HepG2 (cell line): ENCODE results near the gene ETF1. TPM values are rescaled to one million over a fixed set of nuclear protein-coding genes. Genes with fewer than 3 reads are reported as not detected.

Experiments used
- ATAC-seq: fragments of 200-7000 bp; cut with Tn5 transposase; 3 replicates; pipeline ENCODE4 v1.9.1; 2020; ENCODE audit warnings: mild to moderate bottlenecking, moderate library complexity
- BruUV-seq: library from RNA; stranded (reverse); fragments of 400-500 nt; replicated peaks from 2 replicates; lab custom pipeline; 2021; lab: Mats Ljungman, UMichigan
- CTCF ChIA-PET: fragments of 300-600 bp; formaldehyde crosslinking; extraction: SDS; loops from one replicate; lab custom pipeline; 2021; ENCODE audit warnings: low total read pairs, inconsistent platforms, low intra/inter-chr PET ratio; lab: Yijun Ruan, JAX
- POLR2A ChIA-PET: fragments of 350-600 bp; sonication (Branson Sonifier 250); formaldehyde crosslinking; loops from one replicate; lab custom pipeline; 2020; ENCODE audit warnings: antibody characterized with exemption, inconsistent platforms; lab: Yijun Ruan, JAX
- DNase-seq: peaks from one replicate; pipeline ENCODE4 v3.0.0-alpha.2; 2015; ENCODE audit warnings: low spot score
- FAIRE-seq: peaks from 3 replicates; lab custom pipeline; 2011; peaks lifted over from hg19 to GRCh38; lab: Jason Lieb, UNC
- H2AFZ ChIP-seq: one replicate; pipeline ENCODE4 v1.6.1; 2011; ENCODE audit warnings: low read length, inconsistent platforms
- H3K27ac ChIP-seq: fragments of 300-600 bp; 3 replicates; pipeline ENCODE4 v1.8.0; 2011; ENCODE audit warnings: mixed run types, mild to moderate bottlenecking, mixed read lengths, low read length, inconsistent platforms; ENCODE audit not compliant: insufficient read depth; ENCODE audit errors: extremely low read length
- H3K27me3 ChIP-seq, 2 experiments: fragments of 200-600 bp in 1 of 2; 2 replicates in 1 of 2; 3 replicates in 1 of 2; pipeline versions ENCODE4 v1.6.0 to v1.8.0; 2011; ENCODE audit warnings: low read length in 2 of 2, mild to moderate bottlenecking in 2 of 2, moderate library complexity in 2 of 2, inconsistent platforms in 1 of 2; ENCODE audit not compliant: insufficient read depth in 2 of 2, control insufficient read depth in 1 of 2
- H3K36me3 ChIP-seq, 2 experiments: fragments of 200-600 bp in 1 of 2; replicated peaks in 1 of 2; 2 replicates in 1 of 2; 3 replicates in 1 of 2; pipeline versions ENCODE4 v1.5.1 to v1.8.0; 2011; ENCODE audit warnings: low read length in 2 of 2, inconsistent platforms in 1 of 2; ENCODE audit not compliant: insufficient read depth in 2 of 2, control insufficient read depth in 1 of 2
- H3K4me1 ChIP-seq: 2 replicates; pipeline ENCODE4 v1.5.1; 2012; ENCODE audit warnings: low read length, inconsistent platforms; ENCODE audit not compliant: insufficient read depth
- H3K4me2 ChIP-seq: 2 replicates; pipeline ENCODE4 v1.6.0; 2011; ENCODE audit warnings: low read depth, low read length, inconsistent platforms
- H3K4me3 ChIP-seq, 3 experiments: fragments of 200-600 bp in 1 of 3; sonication (generic), shearing (Covaris generic) in 1 of 3; replicated peaks in 1 of 3; 2 replicates each; pipeline ENCODE4 v1.5.1; 2011 to 2016; ENCODE audit warnings: low read length in 3 of 3, inconsistent platforms in 2 of 3, low read depth in 2 of 3, mild to moderate bottlenecking in 2 of 3, control low read depth in 1 of 3, mixed read lengths in 1 of 3; ENCODE audit not compliant: insufficient read depth in 1 of 3
- H3K79me2 ChIP-seq: one replicate; pipeline ENCODE4 v1.6.1; 2011; ENCODE audit warnings: low read length, inconsistent platforms; ENCODE audit not compliant: insufficient read depth
- H3K9ac ChIP-seq: 2 replicates; pipeline ENCODE4 v1.6.0; 2011; ENCODE audit warnings: mild to moderate bottlenecking, low read depth, low read length, inconsistent platforms; ENCODE audit not compliant: insufficient read depth
- H3K9me3 ChIP-seq: 2 replicates; pipeline ENCODE4 v1.5.1; 2012; ENCODE audit warnings: mild to moderate bottlenecking, low read length
- H4K20me1 ChIP-seq: 2 replicates; pipeline ENCODE4 v1.6.0; 2011; ENCODE audit warnings: inconsistent platforms, mild to moderate bottlenecking, low read length, moderate library complexity; ENCODE audit not compliant: insufficient read depth
- ATF6 ChIP-seq: sonication (generic); formaldehyde crosslinking; conservative IDR thresholded peaks from 2 replicates; pipeline ENCODE4 v1.4.0; 2020; ENCODE audit warnings: missing genetic modification reagents
- ATF7-NPFF ChIP-seq: sonication (generic); formaldehyde crosslinking; IDR thresholded peaks from 2 replicates; pipeline ENCODE4 v1.8.1; 2023; ENCODE audit warnings: mild to moderate bottlenecking, low read depth, missing genetic modification reagents, moderate library complexity
- HIVEP1 ChIP-seq: sonication (generic); formaldehyde crosslinking; IDR thresholded peaks from 2 replicates; pipeline ENCODE4 v1.4.0; 2020; ENCODE audit warnings: mild to moderate bottlenecking, missing genetic modification reagents
- JARID2 ChIP-seq: sonication (generic); formaldehyde crosslinking; IDR thresholded peaks from 2 replicates; pipeline ENCODE4 v1.8.1; 2023; ENCODE audit warnings: missing genetic modification reagents, inconsistent platforms; ENCODE audit not compliant: insufficient replicate concordance
- SETDB1 ChIP-seq: sonication (generic); formaldehyde crosslinking; IDR thresholded peaks from 2 replicates; pipeline ENCODE4 v1.5.1; 2020; ENCODE audit warnings: missing genetic modification reagents, mild to moderate bottlenecking, borderline replicate concordance
- SNRNP70 ChIP-seq: fragments of 200-400 bp; formaldehyde crosslinking; IDR thresholded peaks from 2 replicates; pipeline ENCODE4 v1.6.1; 2017; ENCODE audit warnings: mild to moderate bottlenecking, low read depth, low read length, moderate library complexity
- ZNF567 ChIP-seq: sonication (generic); formaldehyde crosslinking; IDR thresholded peaks from 2 replicates; pipeline ENCODE4 v1.8.1; 2023; ENCODE audit warnings: mild to moderate bottlenecking, missing genetic modification reagents, borderline replicate concordance
- ZNF749 ChIP-seq: sonication (generic); formaldehyde crosslinking; IDR thresholded peaks from 2 replicates; pipeline ENCODE4 v1.8.0; 2022; ENCODE audit warnings: mild to moderate bottlenecking, missing genetic modification reagents, moderate library complexity, borderline replicate concordance
- WGBS: methylation state at CpG from one replicate; pipeline ENCODE4 v1.1.6; 2017; ENCODE audit warnings: low lambda C conversion rate; 5-methylcytosine and 5-hydroxymethylcytosine counted together
- in situ Hi-C: cut with HindIII; loops from 2 replicates; pipeline ENCODE4 v1.10.0; 2017; ENCODE audit warnings: low pct_unique_long_range_greater_than_20kb; ENCODE audit not compliant: extremely low pct_ligation_motif_present
- intact Hi-C: fragments of 100-400 bp; cut with micrococcal nuclease; formaldehyde crosslinking; loops from one replicate; pipeline ENCODE4 v1.10.0; 2022; ENCODE audit not compliant: unreplicated experiment
- polyA plus RNA-seq, 8 experiments: library from polyadenylated mRNA; depleted of rRNA in 3 of 8; stranded (reverse) in 7 of 8; unstranded in 1 of 8; fragments of >200 nt; fragmentation: Illumina TruSeq in 4 of 8; extraction: Trizol in 4 of 8; gene quantifications; 2 replicates each; pipeline versions ENCODE4 v1.2.1 to v1.2.3, GENCODE V29; 2011 to 2016; ENCODE audit warnings: low read depth in 4 of 8, missing spikeins in 1 of 8, mixed read lengths in 1 of 8; ENCODE audit not compliant: insufficient read depth in 1 of 8
- total RNA-seq, 5 experiments: library from RNA; depleted of rRNA; stranded (reverse); fragments of >200 nt; fragmentation: Illumina TruSeq; extraction: Trizol; gene quantifications; 2 replicates each; pipeline ENCODE4 v1.2.3, GENCODE V29; 2016; ENCODE audit warnings: low read depth in 1 of 5
- TF ChIP-seq, protein P1 (sequence below): sonication (generic); formaldehyde crosslinking; IDR thresholded peaks from 2 replicates; pipeline ENCODE4 v1.8.0; 2022; ENCODE audit warnings: mild to moderate bottlenecking, missing genetic modification reagents, borderline replicate concordance
- TF ChIP-seq, protein P2 (sequence below): sonication (generic); formaldehyde crosslinking; IDR thresholded peaks from 2 replicates; pipeline ENCODE4 v1.5.0; 2020; ENCODE audit warnings: missing genetic modification reagents, mild to moderate bottlenecking, borderline replicate concordance

Gene ETF1
- total and polyA plus RNA-seq, 2 of the 13 experiments (the other 11 are each of a cell fraction or from before 2014, with no cell fraction given) = 52.1 to 184 TPM

DNA sequence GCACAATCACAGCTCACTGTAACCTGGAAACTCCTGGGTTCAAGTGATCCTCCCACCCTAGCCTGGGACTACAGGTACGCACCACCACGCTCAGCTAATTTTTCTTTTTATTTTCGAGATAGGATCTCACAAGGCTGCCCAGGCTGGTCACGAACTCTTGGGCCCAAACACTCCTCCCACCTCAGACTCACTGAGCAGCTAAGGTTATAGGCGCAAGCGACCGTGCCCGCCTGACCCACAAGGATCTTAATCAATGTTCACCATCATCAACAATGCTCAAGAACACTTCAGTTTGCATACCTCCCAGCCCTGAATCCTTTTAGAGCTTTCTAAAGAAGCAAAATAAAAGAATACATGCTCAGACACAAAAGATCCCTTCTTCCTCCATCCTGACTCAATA, 13.2 kb downstream of the ETF1 start (continued):
- TF ChIP-seq, protein P1, sequence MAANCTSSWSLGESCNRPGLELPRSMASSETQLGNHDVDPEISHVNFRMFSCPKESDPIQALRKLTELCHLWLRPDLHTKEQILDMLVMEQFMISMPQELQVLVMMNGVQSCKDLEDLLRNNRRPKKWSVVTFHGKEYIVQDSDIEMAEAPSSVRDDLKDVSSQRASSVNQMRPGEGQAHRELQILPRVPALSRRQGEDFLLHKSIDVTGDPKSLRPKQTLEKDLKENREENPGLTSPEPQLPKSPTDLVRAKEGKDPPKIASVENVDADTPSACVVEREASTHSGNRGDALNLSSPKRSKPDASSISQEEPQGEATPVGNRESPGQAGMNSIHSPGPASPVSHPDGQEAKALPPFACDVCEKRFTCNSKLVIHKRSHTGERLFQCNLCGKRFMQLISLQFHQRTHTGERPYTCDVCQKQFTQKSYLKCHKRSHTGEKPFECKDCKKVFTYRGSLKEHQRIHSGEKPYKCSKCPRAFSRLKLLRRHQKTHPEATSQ (CRISPR knock-in tag) = no peak

- TF ChIP-seq ATF6 (no peak), ATF7-NPFF (CRISPR knock-in tag) (no peak), SNRNP70 (no peak), ZNF567 (no peak), SETDB1 (CRISPR knock-in tag) (no peak), ZNF749 (CRISPR knock-in tag) (no peak), HIVEP1 (no peak), JARID2 (CRISPR knock-in tag) (no peak)
- TF ChIP-seq, protein P2, sequence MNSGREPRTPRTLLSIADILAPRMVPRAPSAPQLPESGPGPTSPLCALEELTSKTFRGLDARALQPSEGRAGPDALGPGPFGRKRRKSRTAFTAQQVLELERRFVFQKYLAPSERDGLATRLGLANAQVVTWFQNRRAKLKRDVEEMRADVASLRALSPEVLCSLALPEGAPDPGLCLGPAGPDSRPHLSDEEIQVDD (CRISPR knock-in tag) = no peak
- POLR2A ChIA-PET = interaction anchor here (1.0 to 2.7 kb wide), 4 partner anchors 15 to 64 kb away, joined by 3 to 20 read pairs (median 4); partner anchors contain the start of genes EGR1 and ETF1
- Histone ChIP-seq H4K20me1 (peaks cover 8% of the 10 kb centered on the region), H3K79me2 (peaks cover 90% of the 10 kb centered on the region), H3K27ac (peak overlapping the region; percentile 32), H3K36me3 (peaks cover 11 to 40% of the 10 kb centered on the region in 2 experiments), H3K4me3 (no peak overlapping the region), H3K9ac (no peak overlapping the region), H2AFZ (no peak overlapping the region), H3K4me2 (peak overlapping the region; percentile 12; the same call in 1 of the 2 replicates), H3K9me3 (no peaks in the 10 kb centered on the region), H3K27me3 (no peaks in the 10 kb centered on the region), H3K4me1 (peaks cover 69% of the 10 kb centered on the region)
- in situ Hi-C loops (no loop called here), intact Hi-C loops (loop anchor here (1.0 kb wide), 1 partner anchor 8 kb away; no protein-coding TSS in a partner anchor)
- ATAC-seq (no peak), DNase-seq (no peak), FAIRE-seq (no peak)
- 82% methylated on average over 7 of the region's 7 CpGs for WGBS
- CTCF ChIA-PET = no interaction called here
- BruUV-seq = no TSS peak
Observed at GRCh38 chr5:138528744-138529469, 14.1 kb downstream of the ETF1 start.
